Peyer's patch (tissue), 4 donors: ENCODE results near the gene CIAO2B.

Source experiments
- CTCF ChIP-seq, 6 experiments: fragments of 450-650 bp in 4 of 6; fragments of 200-600 bp in 2 of 6; sonication (generic) in 1 of 6; IDR thresholded peaks; one replicate each; pipeline ENCODE4 v1.5.1; 2017 to 2019; ENCODE audit warnings: antibody characterized with exemption in 6 of 6, mild to moderate bottlenecking in 3 of 6, moderate library complexity in 1 of 6
- POLR2A ChIP-seq, 2 donors: fragments of 450-650 bp; IDR thresholded peaks; one replicate each; pipeline ENCODE4 v1.5.1; 2017; ENCODE audit warnings: antibody characterized with exemption in 2 of 2, mild to moderate bottlenecking in 2 of 2, moderate library complexity in 2 of 2

- no peak for TF ChIP-seq CTCF (IDR thresholded peaks at IDR 0.05)
- TF ChIP-seq POLR2A (IDR thresholded peaks at IDR 0.05) = no peak
Observed at GRCh38 chr16:66904428-66904845, 29.8 kb downstream of the CIAO2B start.
